NCI-H524 (cell line): ENCODE measurements around the gene CDH4.
"Not testable (repeated sequence)": the region's sequence is repeated elsewhere in the genome, so short reads cannot be mapped to it uniquely, and the experiment has no call there.

Experiments
- DNase-seq, 2 experiments: peaks; one replicate each; lab custom pipeline; 2025; lab: John Stamatoyannopoulos, UW

The CDH4 gene

DNA sequence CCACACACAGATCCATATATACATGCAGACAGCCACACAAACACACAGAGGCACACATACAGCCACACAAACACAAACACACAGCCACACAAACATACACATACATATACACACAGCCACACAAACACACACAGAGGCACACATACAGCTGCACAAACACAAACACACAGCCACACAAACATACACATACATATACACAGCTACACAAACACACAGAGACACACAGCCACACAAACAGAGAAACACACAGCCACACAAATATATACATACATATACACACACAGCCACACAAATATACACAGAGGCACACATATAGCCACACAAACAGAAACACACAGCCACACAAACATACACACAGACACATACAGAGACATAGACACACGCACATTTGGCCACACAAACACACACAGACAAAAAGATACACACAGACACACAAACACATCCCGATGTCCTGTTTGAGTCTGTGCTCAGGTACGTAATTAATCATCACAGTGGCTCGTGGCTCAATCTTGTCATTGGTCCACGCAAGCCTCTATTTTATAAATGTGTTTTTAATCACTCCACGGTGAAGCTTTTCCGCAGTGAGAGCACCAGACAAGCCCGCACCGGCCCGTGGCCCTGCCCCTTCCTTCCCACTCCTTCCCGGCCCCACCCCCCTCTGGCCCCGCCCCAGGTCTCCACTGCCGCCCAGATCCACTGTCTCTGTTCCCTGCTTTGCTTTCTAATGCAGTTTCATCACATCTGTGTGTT is 135.3 kb downstream of the CDH4 start:
- peak in 1 of 2 experiments; percentile 2 for DNase-seq

DNA sequence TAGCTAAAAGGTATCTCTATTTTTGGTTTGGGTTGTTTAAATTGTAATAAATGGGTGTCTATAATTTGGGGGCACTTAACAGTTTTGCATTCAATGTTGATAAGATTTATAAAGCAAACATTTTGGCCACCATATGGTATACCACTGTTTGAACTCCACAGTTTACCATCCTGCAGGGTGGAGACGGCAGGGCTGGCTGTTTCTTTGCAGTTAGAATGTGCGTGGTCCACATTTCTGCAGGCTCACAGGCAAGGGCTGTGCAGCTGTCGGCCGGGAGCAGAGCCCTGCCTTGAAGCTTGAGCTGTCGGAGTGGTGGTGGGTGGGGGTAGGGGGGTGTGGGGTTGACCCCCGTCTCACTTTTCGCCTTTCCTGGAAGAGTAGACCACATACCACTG is 135.9 kb downstream of the CDH4 start:
- DNase-seq, result no peak

DNA sequence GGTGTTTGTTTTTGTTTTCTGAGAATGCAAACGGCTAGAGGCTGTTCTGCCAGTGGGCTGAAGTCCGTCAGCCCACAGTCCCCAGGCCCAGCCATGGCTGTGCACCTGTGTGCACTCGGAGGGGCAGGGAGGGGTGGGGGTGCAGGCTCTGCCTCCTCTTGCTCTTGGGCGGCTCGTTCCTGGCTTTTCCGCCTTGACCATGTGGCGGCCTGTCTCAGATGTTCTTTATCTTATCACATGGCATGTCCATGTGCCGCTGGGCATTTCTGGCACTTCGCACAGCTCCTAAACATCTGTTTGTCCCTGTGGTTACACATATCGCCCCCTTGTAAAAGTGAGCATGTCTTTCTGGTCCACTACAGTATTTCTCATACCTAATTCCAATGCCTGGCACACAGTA is 137.0 kb downstream of the CDH4 start:
- no peak for DNase-seq

DNA sequence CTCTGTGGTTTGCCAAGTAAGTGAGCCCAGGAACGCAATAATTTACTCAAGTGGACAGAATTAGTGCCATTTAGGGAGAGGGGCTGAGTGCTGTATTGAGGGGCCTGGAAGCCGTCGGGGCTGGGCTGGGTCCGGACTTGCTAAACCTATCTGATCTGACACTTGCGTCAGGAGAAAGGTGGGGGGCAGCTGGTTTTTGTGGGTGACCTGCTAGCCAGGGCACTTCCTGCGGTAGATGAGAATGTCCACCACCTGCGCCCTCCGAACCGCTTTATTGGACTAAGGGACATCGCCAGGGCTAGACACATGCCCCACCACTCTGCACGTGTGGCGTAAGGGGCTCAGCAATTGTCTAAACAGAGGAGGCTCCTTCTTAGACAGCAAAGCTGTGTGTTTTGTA is 139.1 kb downstream of the CDH4 start:
- DNase-seq, result no peak

- DNase-seq, result no peak
These were observed 139.9 kb downstream of the CDH4 start for GRCh38 chr20:61391812-61392520.

- no peak for DNase-seq
These were observed 142.2 kb downstream of the CDH4 start for GRCh38 chr20:61394088-61394799.

DNA sequence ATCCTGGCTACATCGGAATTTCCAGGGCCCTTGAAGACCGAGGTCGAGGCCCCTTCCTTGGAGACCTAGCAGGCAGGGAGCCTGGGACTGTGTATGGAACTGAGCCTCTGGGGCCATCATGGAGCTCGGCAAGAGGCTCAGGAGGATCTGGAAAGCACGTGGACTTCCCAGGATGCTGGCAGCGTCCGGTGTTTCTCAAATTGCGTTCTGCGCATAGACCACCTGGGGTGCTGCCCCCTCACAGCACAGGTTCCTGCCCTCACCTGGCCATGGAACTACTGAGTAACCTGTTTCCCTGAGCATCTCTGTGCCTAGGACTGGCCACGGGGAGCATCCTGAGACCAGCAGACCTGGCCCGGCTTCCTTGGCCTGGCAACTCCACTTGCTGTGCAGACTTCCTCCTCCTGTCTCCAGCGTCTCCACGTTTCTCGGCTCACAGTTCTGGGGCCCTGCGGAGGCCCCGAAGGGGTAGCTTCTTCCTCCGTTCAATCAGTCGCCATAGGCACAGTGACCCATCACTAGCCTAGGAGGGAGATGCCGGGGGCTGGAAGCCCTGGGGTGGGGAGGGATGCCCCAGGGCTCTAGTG is 144.3 kb downstream of the CDH4 start:
- DNase-seq, result no peak

- DNase-seq, result no peak
These were observed 145.1 kb downstream of the CDH4 start for GRCh38 chr20:61397146-61397545.

GRCh38 chr20:61397790-61398189 is 145.7 kb downstream of the CDH4 start:
- no peak for DNase-seq

GRCh38 chr20:61399433-61399832 is 147.4 kb downstream of the CDH4 start:
- DNase-seq, result no peak

DNA sequence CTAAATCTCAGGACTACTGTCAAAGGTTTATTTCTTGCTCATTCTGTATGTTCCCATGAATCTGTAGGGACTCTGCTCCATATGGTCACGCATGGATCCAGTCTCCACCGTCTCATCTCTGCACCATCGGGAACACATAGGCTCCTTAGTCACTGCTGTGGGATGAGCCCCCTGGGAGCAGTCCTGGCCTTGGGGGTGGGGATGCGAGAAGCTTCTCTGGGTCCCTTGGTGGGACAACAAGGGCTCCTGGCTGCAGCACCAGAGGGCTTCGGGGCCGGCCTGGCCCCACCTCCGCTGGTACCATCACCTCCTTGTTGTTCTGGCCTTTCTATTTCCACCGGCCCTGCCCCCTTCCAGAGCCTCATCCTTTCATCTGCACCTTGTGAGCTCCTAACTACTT is 148.4 kb downstream of the CDH4 start:
- no peak for DNase-seq

GRCh38 chr20:61404303-61404702 is 152.2 kb downstream of the CDH4 start:
- no peak for DNase-seq

- DNase-seq, result no peak
These were observed 152.9 kb downstream of the CDH4 start for GRCh38 chr20:61405007-61405406.

GRCh38 chr20:61406773-61407172 is 154.7 kb downstream of the CDH4 start:
- not testable (repeated sequence) for DNase-seq

DNA sequence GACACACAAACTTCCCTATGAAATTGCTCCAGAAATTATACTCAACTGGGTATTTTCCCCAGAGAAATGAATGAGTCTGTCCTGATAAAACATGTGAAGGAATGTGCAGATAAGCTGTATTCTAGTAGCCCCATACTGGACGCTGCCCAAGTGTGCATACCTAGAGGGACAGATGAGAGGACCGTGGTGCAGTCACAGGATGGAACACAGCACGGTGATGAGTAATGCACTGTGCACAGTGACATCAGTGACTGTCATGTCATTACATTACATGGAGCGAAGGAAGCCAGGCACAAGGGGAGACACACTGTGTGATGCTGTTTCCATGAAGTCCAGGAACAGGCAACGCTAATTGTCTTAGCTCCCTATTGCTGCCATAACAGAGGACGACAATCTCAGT is 155.5 kb downstream of the CDH4 start:
- no peak for DNase-seq

- DNase-seq, result no peak
These were observed 157.1 kb downstream of the CDH4 start for GRCh38 chr20:61408951-61409740.

DNA sequence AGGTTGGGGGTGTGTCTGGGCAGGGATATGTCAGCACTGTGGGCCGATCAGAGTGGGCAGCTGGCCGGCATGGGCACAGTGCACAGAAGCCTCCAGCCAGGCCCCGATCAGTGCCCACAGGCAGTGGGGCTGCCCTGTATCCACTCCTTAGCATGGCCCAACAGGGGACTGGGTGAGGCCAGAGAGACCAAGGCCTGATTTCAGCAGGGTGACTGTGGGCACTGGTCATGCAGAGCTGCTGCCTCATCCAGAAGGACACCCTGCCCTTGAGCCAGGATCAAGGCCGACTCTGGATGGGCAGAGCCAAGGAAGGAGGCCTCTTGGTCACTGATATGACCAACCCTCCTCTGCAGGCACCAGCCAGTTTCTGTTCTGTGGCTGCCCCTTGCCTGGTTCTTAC is 159.7 kb downstream of the CDH4 start:
- no peak for DNase-seq

GRCh38 chr20:61413752-61414151 is 161.7 kb downstream of the CDH4 start:
- DNase-seq, result no peak

- peak in 1 of 2 experiments; percentile 33 for DNase-seq
These were observed 162.5 kb downstream of the CDH4 start for GRCh38 chr20:61414455-61414991.

DNA sequence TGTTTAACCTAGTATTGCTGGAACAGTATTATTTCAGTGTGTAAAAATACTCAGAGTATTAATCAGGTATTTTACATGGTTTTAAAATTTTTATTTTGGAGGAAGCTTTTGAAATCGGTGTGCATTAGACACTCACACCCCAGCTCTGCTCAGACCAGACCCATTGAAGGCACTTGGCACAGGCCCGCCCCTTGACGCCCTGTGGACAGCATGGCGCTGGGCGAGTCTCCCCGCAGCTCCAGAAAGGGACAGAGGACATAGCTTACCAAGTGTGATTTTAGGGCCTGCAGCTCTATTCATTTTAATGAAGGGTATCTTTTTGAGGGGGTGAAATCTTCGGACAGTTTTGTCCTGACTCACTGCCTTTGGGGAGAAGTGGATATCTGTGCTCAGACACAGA is 164.5 kb downstream of the CDH4 start:
- no peak for DNase-seq

- no peak for DNase-seq
These were observed 165.3 kb downstream of the CDH4 start for GRCh38 chr20:61417221-61417941.
